ENCODE data around the gene MAGI2.

MAGI2 gene

DNA sequence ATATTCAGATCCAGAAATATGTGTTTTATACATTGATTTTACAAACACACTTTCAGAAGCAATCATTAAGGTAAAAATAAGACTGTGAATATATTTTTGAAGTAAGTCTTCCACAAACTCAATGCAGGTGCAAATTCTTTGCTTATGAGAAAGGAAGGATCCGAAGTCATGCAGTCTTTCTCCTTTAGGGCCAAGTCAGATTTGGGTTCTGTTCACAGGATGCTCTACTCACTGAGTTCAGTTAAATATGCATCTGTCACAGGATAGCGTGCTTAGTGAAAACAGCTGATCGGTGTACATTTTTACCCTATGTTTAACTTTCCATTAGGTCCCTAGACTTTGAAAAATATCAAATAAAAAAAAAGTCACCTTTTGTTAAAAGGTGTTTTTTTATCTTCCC lies 1046.4 kb downstream of the MAGI2 start:
- no peak for DNase-seq (ENCODE audit: low read depth)

GRCh38 chr7:78406531-78406930 lies 1046.9 kb downstream of the MAGI2 start:
- DNase-seq (ENCODE audit: low read depth) = no peak

GRCh38 chr7:78402096-78402495 lies 1051.4 kb downstream of the MAGI2 start:
- DNase-seq (ENCODE audit: low read depth) = no peak

DNA sequence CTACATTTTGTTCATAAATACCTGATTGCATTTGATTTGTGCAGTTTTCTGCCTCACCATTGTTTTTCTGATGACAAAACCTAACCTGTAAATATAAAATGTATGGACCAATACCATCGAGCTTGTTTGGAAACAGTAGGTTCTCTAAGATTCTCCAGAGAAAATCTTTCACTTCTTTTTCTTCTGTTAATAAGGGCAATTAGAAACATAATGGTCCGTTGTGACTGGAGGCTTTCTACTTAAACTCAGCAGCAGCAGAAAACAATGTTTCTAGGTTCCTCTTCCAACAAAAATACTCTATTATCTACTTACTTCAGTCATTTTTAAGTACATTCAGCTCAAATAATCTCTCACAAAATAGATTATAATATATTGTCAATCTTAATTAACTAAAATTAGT lies 1053.4 kb downstream of the MAGI2 start:
- no peak for DNase-seq (ENCODE audit: low read depth)

GRCh38 chr7:78399033-78399769 lies 1054.3 kb downstream of the MAGI2 start:
- no peak for DNase-seq (ENCODE audit: low read depth)

DNA sequence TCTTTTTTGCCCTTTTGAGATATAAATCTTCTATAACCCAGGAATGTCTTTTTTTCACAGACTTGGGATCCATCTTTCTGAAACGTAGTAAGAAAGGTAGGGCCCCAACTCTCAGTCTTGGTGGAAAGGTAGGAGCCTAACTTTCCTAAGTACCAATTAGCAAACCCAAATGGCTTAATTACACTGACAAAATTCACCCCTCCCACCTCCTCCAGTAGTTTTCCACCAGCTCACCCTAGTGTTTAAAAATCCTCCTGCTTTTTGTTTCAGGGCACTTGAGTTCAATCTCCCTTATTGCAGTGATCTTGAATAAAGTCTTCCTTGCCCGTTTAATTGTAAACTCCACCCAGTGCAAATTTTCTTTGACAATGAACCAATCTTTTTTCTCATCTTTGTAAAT lies 1054.9 kb downstream of the MAGI2 start:
- DNase-seq (ENCODE audit: low read depth) = no peak

- DNase-seq (ENCODE audit: low read depth) = no peak
These were observed 1055.4 kb downstream of the MAGI2 start for GRCh38 chr7:78398081-78398480.

- DNase-seq (ENCODE audit: low read depth) = no peak
These were observed 1057.3 kb downstream of the MAGI2 start for GRCh38 chr7:78396210-78396609.

GRCh38 chr7:78395298-78396036 lies 1058.0 kb downstream of the MAGI2 start:
- DNase-seq (ENCODE audit: low read depth) = no peak

DNA sequence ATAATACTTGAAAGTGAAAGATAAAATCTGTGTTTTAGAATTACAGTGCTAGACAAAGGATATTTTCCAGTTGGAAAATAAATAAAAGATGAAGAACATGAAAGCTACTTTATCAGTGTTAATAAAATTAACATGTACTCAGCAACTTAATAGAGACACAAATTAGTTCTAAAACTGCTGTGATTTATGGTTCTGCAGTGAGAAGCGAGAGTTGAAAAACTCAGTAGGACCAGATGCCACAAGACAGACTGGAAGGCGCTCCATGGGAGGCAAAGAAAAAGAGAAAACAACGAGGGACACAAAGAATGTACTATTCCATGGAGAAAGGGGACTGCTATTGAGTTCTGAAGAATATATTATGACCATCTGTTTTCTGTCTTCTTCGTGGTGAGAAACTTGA lies 1064.4 kb downstream of the MAGI2 start:
- no peak for DNase-seq (ENCODE audit: low read depth)

DNA sequence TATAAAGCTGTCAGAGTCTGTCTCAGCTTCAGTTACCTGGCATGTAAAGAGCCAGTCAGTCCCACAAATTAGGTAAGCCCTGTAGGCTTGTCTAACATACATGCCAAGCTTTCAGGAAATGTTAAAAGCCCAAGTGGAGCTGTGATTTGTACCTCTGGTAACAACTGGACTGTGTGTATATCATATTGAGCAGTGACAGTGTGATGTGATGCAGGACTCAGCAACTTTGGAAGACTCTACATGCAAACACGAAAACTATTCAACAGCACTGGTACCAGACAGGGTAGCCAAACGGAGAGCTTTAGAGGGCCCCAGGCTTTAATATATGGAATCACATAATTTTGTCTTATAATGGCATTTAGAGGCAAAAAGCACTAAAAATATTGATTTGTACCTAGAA lies 1066.9 kb downstream of the MAGI2 start:
- DNase-seq (ENCODE audit: low read depth) = no peak

GRCh38 chr7:78383096-78383880 lies 1070.2 kb downstream of the MAGI2 start:
- DNase-seq (ENCODE audit: low read depth) = no peak

GRCh38 chr7:78379148-78379547 lies 1074.3 kb downstream of the MAGI2 start:
- DNase-seq (ENCODE audit: low read depth) = no peak

DNA sequence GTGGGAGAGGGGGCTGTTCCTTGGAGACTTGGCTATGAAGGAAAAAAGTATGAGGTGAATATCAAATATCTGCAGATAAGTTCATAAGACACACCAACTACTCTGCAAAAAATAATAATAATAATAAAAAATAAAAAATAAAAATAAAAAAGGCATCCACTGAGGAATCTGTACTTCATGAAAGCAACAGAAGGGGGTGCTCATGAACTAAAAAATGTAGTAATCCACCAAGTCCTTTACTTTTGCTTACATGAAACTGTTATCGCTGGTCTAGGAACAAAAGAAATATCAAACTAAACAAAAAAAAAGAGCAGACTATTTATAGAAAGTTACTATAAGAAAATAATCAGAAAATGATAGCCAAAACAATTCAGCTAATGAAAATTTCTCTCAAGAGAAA lies 1075.9 kb downstream of the MAGI2 start:
- DNase-seq (ENCODE audit: low read depth) = no peak

DNA sequence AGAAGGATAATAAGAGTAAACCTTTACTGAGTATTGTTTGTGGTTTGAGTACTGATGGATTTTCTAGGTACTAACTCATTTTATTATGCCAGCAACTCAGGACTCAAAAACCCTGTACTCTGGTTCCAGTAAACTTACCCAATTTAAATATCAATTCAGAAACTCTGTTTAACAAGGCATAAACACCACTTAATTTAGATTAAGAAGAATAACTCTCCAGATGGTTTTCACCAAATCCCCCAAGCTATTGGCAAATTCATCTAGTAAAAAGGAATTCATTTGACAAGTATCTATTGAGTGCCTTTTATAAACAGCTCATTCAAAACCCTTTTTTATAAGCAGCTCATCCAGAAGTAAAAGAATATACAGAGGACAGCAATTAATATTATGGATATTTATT lies 1082.5 kb downstream of the MAGI2 start:
- no peak for DNase-seq (ENCODE audit: low read depth)

DNA sequence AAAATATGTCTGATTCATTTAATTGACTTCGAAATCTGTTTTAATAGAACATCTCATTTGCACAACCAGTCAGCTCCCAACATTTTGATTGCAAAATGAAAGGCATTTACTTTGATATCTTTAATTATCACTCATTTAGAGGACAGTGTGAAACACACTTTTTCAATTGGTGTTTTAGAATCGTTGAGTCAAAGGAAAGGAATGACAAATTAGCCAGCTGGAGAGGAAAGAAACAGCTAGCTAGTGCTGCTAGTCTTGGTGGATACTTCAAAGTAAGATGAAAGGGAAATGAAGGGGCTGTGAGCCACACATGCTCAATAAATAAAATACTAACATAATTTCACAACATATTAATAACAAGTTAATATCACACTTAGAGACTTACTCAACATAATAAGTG lies 1084.7 kb downstream of the MAGI2 start:
- DNase-seq (ENCODE audit: low read depth) = no peak

DNA sequence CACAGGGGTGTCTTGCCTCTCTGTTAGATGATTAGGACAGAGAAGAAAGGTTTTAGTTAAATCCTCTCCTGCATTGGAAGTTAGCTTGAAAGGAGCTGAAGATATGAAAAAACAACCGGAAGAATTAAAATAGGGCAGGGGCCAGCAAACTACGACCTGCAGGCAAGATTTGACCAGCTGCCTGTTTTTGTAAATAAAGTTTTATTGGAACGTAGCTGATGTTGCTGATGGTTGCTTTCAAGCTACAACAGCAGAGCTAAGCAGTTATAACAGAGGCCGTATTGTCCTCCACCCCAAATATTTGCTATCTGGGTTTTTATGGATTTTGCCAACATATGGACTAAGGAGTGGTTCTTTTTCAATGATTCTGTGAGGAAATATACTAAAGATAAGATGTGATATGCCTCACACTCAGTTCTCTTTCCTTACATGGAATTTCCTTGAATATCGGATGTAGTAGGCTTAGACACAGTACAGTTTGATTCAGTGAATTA lies 1086.1 kb downstream of the MAGI2 start:
- DNase-seq (ENCODE audit: low read depth) = no peak

- DNase-seq (ENCODE audit: low read depth) = no peak
These were observed 1089.6 kb downstream of the MAGI2 start for GRCh38 chr7:78363866-78364265.

GRCh38 chr7:78359836-78360235 lies 1093.6 kb downstream of the MAGI2 start:
- DNase-seq (ENCODE audit: low read depth) = no peak

GRCh38 chr7:78357709-78358108 lies 1095.8 kb downstream of the MAGI2 start:
- no peak for DNase-seq (ENCODE audit: low read depth)

DNA sequence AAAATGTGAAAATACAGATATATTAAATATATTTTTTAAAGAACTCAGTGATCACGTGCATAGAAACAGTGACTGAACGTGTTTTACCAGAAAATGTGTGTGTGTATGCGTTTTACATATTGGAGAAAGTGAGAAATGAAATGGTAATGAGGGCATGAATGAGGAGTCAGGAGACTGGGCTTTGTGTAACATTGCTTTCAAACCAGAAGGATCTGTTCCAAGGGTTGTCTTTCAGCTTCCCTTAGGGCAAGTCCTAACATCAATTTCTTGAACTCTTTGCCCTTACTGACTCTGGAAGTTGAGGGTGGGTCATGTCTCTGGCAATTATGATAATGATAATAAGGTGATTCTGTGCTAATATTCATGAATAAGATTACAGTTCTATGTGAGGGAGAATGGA lies 1097.6 kb downstream of the MAGI2 start:
- DNase-seq (ENCODE audit: low read depth) = no peak

- DNase-seq (ENCODE audit: low read depth) = no peak
These were observed 1102.5 kb downstream of the MAGI2 start for GRCh38 chr7:78350926-78351325.

- no peak for DNase-seq (ENCODE audit: low read depth)
These were observed 1103.1 kb downstream of the MAGI2 start for GRCh38 chr7:78350391-78350790.
